C4-2B (cell line): ENCODE measurements around the gene ABCF2.
A peak's percentile ranks its signal among the peaks of the same experiment; 100 is the strongest.

ENCODE experiments used
- H3K27ac ChIP-seq: fragments of 450-650 bp; 2 replicates; pipeline ENCODE4 v1.5.1; 2017
- ZFX ChIP-seq: fragments of 450-650 bp; IDR thresholded peaks from 2 replicates; pipeline ENCODE4 v1.6.1; 2017
- TF ChIP-seq, protein P1 (sequence below): fragments of 450-650 bp; conservative IDR thresholded peaks from 2 replicates; pipeline ENCODE4 v1.5.1; 2017; ENCODE audit warnings: mild to moderate bottlenecking

ABCF2 gene

DNA sequence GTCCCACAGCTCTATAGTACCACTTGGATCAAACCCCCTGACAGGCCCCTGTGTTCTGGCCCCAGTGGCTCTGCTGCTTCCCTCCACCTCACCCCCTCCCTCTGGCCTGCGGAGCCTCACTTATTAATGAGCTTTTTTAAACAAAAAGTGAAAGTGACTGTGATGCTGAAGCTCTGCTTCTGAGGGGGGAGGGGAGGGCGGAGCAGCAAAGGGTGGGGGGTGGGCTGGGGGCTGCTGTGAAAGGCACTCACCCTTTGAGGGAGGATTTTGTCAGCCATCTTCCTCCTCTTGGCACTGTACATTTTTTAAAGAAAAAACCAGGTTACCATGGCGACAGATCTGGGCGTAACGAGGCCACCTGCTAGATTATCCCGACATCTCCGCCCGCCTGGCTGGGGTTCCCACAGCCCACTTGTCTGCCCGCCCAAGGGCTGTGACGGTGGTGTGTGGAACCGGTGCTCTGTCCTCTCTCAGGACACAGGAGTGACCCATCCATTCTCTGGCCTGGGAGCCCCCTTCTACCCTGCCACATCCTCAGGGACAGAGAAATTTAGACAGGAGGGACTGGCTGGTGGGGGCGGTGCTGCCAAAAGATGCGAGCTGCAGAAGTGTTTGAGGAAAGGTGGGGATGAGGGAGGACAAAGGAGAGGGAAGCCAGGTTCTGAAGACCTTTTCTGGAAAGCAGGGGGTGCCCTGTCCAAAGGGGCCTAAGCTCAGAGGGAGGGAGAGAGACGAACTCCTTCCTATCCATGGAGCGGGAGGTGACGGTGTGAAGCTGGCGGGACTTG lies 16.6 kb upstream of the ABCF2 start:
- no peak overlapping the region for H3K27ac ChIP-seq
- TF ChIP-seq, protein P1, sequence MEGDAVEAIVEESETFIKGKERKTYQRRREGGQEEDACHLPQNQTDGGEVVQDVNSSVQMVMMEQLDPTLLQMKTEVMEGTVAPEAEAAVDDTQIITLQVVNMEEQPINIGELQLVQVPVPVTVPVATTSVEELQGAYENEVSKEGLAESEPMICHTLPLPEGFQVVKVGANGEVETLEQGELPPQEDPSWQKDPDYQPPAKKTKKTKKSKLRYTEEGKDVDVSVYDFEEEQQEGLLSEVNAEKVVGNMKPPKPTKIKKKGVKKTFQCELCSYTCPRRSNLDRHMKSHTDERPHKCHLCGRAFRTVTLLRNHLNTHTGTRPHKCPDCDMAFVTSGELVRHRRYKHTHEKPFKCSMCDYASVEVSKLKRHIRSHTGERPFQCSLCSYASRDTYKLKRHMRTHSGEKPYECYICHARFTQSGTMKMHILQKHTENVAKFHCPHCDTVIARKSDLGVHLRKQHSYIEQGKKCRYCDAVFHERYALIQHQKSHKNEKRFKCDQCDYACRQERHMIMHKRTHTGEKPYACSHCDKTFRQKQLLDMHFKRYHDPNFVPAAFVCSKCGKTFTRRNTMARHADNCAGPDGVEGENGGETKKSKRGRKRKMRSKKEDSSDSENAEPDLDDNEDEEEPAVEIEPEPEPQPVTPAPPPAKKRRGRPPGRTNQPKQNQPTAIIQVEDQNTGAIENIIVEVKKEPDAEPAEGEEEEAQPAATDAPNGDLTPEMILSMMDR, result no peak
- TF ChIP-seq ZFX, result no peak

DNA sequence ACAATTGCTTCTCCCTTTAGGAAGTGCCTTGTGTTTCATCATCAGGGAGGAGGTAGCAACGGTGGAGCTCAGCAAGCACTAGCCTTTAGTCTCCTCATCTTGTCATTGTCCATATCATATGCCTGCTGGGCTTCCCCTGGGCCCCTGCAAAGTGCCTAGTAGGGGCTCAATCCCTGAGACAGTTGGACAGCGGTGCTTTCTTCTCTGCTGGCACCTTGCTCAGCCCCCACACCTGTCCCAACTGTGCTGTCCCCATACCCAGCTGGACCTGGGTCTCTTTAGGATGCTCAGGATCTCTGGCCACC lies 16.0 kb upstream of the ABCF2 start:
- H3K27ac ChIP-seq, result no peak overlapping the region
- TF ChIP-seq, protein P1, result no peak
- TF ChIP-seq ZFX, result no peak

DNA sequence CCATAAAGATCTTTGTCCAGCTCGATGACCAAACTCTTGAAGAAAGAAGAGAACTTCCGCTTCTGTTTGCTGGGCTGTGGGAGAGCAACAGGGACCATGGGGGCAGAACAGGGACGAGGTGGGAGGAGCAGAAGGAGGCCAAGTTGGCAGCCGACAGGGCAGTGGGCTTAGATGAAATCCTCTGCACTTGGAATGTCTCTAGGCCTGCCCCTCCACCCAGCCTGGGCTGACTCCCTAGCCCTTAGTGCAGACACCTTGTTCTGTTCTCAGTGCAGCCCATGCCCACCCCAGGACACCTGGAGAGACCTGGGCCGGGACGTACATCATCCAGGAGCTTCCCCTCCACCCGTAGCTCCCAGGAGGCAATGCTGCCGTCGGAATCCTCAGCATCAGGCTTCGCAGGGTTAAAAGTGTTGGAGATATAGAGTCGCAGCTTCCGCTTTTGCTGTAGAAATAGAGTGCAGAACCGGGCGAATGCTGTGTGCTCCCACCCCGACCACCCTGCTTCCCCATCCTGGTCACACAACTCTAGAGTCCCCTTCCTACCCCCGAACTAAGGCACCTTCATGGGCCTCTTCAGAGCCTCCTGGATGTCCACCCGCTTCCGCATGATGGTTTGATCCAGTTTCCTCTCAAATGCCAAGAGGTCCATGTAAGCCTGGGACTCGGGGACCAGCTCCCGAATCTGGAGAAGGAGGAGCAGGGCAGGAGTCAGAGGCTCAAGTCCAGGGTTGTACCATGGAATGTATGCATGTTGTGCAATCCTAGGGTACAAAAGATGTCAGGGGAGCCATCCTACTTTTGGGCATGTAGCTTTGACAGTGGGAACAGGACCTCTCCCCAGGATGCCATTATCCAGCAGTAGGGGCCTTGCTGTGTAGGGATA lies 15.4 kb upstream of the ABCF2 start:
- no peak overlapping the region for H3K27ac ChIP-seq
- TF ChIP-seq ZFX, result no peak
- TF ChIP-seq, protein P1, result no peak

DNA sequence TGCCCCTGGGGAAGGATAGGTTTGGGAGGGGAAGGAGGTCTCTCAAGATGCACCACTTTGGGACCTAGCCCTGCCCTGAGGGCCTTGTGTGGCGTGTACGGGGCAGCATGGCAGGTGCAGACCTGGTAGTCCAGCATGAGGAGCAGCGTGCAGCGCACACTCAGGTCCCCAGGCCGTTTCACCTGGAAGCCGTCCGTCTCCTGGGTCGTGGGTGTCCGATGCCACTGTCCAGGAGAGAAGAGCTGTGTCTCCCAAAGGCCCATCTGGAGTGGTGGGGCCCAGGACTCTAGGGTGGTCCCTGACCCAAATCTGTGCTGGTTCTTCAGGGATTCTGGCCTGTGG lies 14.7 kb upstream of the ABCF2 start:
- TF ChIP-seq, protein P1, result no peak
- no peak for TF ChIP-seq ZFX
- peak overlapping the region; percentile 29 for H3K27ac ChIP-seq

DNA sequence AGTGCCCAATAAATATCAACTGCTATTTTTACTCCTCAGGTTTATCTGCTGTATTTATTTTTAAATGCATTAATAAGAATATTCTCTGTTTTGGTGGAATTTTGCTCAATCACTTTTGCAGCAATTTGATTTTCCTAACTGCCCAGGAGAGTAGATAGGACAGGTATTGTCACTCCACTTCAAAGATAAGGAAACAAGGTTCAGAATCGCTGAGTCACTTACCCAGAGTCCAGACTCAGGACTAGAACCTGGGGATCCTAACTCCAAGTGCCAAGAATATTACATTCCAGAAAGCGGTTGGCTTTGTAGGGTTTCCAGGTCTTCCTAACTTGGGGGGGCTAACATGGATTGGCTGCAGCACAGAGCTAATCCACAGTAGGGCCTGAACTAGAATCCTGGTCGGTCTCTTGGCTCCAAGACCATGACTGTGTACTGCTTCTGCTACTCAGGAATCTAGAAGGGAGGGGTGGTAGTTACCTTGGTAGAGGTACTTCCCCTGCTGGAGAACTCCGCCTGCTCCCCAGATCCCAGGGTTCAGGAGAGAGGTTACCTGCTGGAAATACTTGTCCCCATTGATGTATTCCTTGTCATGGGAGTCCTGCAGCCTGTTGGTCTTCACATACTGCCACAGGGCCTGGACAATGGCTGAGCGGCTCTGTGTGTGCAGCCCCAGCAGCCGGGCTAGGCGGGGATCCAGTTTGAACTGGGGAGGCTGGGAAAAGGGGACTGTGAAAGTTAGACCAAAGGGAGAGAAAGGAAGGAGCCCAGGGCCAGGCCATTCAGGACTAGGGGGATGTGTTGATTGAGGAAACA lies 14.1 kb upstream of the ABCF2 start:
- H3K27ac ChIP-seq, result peak overlapping the region; percentile 29
- no peak; the same call in 1 of the 2 replicates for TF ChIP-seq ZFX
- TF ChIP-seq, protein P1, result no peak

DNA sequence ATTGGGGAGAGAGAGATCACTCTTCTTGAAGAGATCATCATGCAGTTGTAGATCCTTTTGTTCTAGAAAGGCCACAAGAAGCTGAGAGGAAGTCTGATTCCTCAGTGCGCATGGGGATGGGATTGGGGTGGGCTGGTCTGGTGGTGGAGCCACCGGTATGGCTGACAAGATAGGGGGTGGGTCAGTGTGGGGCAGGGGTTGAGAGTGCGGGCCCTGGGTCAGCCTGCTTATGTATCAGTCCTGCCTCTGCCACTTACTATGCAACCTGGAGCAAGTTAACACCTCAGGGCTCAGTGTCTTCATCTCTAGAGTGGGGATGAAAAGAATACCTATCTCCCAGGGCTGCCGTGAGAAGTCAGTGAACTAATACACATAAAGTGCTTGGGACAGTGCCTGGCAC lies 13.5 kb upstream of the ABCF2 start:
- H3K27ac ChIP-seq, result peak overlapping the region; percentile 29; the same call in 1 of the 2 replicates
- TF ChIP-seq, protein P1, result no peak
- TF ChIP-seq ZFX, result no peak
